DND-41 (cell line): ENCODE data around the gene RPS13.

Experiments used
- ATAC-seq: fragments of 200-7000 bp; cut with Tn5 transposase; 3 replicates; pipeline ENCODE4 v1.9.1; 2021; ENCODE audit warnings: low read depth; ENCODE audit not compliant: insufficient read depth
- DNase-seq: peaks from one replicate; pipeline ENCODE4 v3.0.0-alpha.2; 2020
- H2AFZ ChIP-seq: 2 replicates; pipeline ENCODE4 v1.6.0; 2012; ENCODE audit warnings: low read depth, low read length
- H3K27ac ChIP-seq: 2 replicates; pipeline ENCODE4 v1.5.1; 2012; ENCODE audit warnings: low read length, inconsistent platforms
- H3K27me3 ChIP-seq: fragments of 200-600 bp; sonication (generic); 2 replicates; pipeline ENCODE4 v1.6.0; 2012; ENCODE audit warnings: low read length, mild to moderate bottlenecking, inconsistent platforms; ENCODE audit not compliant: insufficient read depth, poor library complexity
- H3K36me3 ChIP-seq: 2 replicates; pipeline ENCODE4 v1.5.1; 2012; ENCODE audit warnings: low read length, inconsistent platforms; ENCODE audit not compliant: insufficient read depth
- H3K4me1 ChIP-seq: 2 replicates; pipeline ENCODE4 v1.5.1; 2012; ENCODE audit warnings: mild to moderate bottlenecking, low read length; ENCODE audit not compliant: insufficient read depth
- H3K4me2 ChIP-seq: 2 replicates; pipeline ENCODE4 v1.6.0; 2012; ENCODE audit warnings: mild to moderate bottlenecking, moderate library complexity, low read length, inconsistent platforms; ENCODE audit not compliant: insufficient read depth
- H3K4me3 ChIP-seq, 2 experiments: fragments of 200-600 bp in 1 of 2; shearing (Covaris generic) in 1 of 2; 2 replicates each; pipeline ENCODE4 v1.5.1; 2012 to 2016; ENCODE audit warnings: inconsistent platforms in 2 of 2, low read length in 2 of 2, mild to moderate bottlenecking in 2 of 2, low read depth in 1 of 2, moderate library complexity in 1 of 2
- H3K79me2 ChIP-seq: 2 replicates; pipeline ENCODE4 v1.6.0; 2012; ENCODE audit warnings: low read length, inconsistent platforms; ENCODE audit not compliant: insufficient read depth
- H3K9ac ChIP-seq: 2 replicates; pipeline ENCODE4 v1.6.0; 2012; ENCODE audit warnings: low read depth, mild to moderate bottlenecking, inconsistent platforms, low read length, moderate library complexity
- H3K9me3 ChIP-seq: 2 replicates; pipeline ENCODE4 v1.5.1; 2012; ENCODE audit warnings: low read length, moderate library complexity, mild to moderate bottlenecking, inconsistent platforms; ENCODE audit not compliant: insufficient read depth, severe bottlenecking
- H4K20me1 ChIP-seq: 2 replicates; pipeline ENCODE4 v1.6.0; 2012; ENCODE audit warnings: low read length; ENCODE audit not compliant: insufficient read depth
- CTCF ChIP-seq: IDR thresholded peaks from 2 replicates; pipeline ENCODE4 v1.5.1; 2012; ENCODE audit warnings: borderline replicate concordance, low read length, moderate library complexity, mild to moderate bottlenecking; ENCODE audit not compliant: poor library complexity, severe bottlenecking; ENCODE audit errors: extremely low read depth
- EZH2 ChIP-seq: IDR thresholded peaks from 3 replicates; pipeline ENCODE4 v1.6.1; 2012; ENCODE audit warnings: borderline replicate concordance, low read depth, mild to moderate bottlenecking, moderate library complexity, low read length, inconsistent platforms; ENCODE audit not compliant: severe bottlenecking

RPS13 gene

DNA sequence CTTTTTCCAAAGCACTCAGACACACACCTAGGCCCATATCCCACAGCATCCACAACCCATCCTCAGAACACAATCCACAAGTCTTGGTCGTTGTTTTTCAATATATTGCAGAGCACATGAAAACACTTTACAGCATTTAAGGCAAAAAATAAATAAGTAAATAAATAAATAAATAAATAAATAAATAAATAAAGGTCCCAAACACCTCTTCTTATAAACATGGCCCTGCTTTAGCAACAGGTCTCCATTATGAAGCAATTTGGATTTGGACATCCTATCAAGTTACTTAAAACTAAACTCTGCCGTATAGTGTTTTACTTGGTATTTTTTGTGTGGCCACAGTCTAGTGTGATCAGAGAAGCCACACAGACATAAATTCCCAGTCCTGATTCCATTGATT is 52.5 kb downstream of the RPS13 start:
- no peak for DNase-seq
- H3K27me3 ChIP-seq = no peaks in the 10 kb centered on the region
- ATAC-seq = no peak
- no peaks in the 10 kb centered on the region for H3K4me1 ChIP-seq
- TF ChIP-seq EZH2 (no peak), CTCF (no peak)
- no peak overlapping the region for H3K4me2 ChIP-seq
- no peaks in the 10 kb centered on the region for H3K9me3 ChIP-seq
- no peak overlapping the region for H3K27ac ChIP-seq
- H3K9ac ChIP-seq = no peak overlapping the region
- H2AFZ ChIP-seq = no peak overlapping the region
- H3K36me3 ChIP-seq = no peaks in the 10 kb centered on the region
- no peaks in the 10 kb centered on the region for H3K79me2 ChIP-seq
- no peaks in the 10 kb centered on the region for H4K20me1 ChIP-seq
- no peak overlapping the region for H3K4me3 ChIP-seq
